NCI-H2196 treated with DMSO at 0.1 percent for 48 hours (cell line): ENCODE results near the gene NPTXR.
"Not testable (repeated sequence)": the region's sequence is repeated elsewhere in the genome, so short reads cannot be mapped to it uniquely, and the experiment has no call there.

Source experiments
- DNase-seq: peaks from one replicate; lab custom pipeline; 2025; ENCODE audit not compliant: unreplicated experiment; lab: John Stamatoyannopoulos, UW

Gene NPTXR

DNA sequence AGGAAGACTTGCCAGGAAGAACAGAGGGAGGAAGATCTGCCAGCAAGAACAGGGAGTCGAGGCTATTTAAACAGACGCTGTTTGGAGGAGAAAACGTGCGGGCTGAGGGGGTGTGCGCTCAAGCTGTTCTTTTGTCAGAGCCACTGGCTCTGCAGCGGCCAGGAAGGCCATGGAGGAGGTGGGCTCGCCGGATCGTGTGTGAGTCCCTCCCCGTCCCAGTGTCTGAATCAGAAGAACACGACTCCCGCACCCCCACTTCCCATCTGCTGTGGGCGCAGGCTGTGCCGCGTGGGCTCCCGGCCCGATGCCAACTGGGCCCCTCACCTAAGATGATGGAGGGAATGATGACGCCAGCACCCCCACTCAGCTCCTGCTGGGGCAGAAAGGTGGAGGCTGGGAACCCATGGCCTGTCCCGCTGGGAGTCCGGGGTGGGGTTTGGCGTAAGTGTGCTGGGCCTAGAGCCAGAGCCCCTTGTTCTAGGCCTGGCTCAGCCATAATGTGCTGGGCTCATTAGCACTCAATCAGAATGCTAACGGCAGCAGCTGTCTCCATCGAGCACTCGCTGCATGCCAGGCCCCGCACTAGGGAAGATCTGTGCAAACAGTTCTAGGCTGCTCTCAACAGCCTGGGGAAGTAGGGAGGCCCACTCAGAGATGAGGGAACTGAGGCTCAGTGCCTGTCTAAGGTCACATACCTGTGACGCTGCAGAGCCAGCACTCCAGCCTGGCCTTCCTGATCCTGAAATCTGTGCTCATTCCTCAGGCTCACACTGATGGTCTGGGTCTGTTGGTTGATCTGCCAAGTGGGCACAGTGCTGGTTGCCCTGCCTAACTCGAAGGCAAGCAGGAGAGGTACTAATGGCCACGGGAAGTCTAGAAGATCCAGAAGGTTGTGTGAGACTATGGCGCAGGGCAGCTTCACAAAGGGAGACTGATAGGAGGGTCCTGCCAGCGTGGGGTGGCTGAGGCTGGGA, 11.5 kb downstream of the NPTXR start:
- no peak for DNase-seq

DNA sequence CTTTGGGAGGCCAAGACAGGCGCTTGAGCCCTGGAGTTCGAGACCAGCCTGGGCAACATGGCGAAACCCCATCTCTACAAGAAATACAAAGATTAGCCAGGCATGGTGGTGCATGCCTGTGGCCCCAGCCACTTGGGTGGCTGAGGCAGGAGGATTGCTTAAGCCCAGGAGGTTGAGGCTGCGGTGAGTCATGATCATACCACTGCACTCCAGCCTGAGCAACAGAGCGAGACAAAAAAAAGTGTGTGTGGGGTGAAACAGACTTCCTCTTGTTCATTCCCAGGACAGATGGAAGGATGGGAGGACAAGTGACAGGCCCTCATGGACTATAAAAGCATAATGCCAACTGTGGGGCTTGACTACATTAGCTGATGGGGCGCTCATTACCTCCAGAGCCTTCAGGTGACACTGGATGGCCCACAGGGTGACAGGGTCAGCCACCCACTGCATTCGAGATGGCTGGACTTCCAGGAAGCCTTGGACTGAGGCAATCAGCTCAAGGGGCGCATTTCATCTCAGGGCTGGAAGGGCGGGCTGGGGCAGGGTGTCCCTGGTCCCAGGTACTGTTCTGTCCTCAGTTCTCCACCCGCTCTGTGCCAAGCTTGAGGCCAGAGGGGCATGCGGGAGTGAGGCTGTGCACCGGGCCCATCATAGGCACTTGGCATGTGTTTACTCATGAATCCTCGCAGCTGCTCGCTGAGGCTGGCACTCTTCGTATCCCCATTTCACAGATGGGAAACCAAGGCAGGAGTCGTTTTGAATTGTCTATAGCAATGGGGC, 12.5 kb downstream of the NPTXR start:
- no peak for DNase-seq

DNA sequence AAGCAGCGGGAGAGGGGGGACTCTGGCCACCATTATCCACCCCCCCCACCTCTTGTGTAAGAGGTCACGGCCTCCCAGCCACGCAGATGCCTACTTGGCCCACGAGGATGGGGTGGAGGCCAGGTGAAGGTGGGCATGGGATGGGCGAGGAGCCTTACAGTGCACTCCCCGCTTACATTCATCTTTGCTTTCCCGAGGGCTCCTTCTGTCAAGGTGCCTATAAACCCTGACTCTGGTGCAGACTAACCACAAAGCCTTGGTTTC, 13.1 kb downstream of the NPTXR start:
- no peak for DNase-seq

DNA sequence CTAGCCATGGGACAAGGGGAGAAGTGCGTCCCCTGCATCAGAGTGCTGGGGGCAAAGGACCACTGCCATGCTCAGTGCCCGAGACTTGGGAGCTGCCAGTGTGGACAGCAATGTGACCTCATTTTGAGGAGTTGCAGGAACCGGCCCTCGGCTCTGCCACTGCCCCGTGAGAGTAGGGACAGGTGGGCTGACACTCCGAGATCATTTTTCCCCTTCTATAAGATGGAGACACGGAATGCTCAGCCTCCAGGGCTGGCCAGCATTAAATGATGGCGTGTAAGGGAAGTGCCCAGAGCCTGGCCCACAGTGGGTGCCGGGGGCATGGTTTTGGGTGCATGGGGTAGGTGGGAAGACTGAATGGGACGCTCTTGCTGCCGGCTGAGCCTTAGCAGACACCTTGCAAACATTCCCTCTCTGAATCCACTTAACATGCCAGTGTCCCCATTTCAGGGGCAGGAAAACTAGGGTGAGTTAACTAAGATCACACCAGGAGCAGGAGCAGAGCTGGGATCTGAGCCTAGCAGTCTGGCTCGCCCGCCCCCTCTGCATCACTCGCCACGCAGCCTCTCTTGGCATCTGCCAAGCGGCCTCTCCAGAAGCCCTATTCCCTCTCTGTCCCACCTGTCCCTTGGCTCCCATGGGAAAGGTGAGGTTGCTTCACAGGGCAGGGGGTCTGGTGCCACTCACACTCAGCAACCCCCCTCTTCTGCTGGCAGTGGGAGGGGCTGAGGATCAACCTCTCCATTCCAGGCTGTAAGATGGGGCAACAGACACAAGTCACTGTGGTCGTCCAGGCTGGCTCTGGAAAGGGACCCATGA, 13.6 kb downstream of the NPTXR start:
- no peak for DNase-seq

DNA sequence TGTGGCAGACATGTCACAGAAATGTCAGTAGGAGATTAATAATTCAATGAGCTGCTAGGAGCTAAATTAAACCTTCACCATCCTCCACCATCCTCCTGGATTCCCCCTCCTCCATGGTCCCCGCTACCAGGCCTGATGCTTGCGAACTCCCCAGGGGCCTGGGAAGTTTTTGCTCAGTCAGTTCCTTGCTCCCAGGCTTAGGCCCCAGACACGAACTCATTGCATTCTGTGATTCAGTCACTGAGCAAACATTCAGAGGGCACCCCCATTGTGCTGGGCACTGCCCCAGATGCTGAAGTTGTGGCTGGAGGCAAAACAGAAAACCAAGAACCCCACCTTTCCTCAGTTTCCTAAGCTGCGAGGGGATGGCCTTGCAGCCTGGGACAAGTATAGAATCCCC, 14.3 kb downstream of the NPTXR start:
- no peak for DNase-seq

DNA sequence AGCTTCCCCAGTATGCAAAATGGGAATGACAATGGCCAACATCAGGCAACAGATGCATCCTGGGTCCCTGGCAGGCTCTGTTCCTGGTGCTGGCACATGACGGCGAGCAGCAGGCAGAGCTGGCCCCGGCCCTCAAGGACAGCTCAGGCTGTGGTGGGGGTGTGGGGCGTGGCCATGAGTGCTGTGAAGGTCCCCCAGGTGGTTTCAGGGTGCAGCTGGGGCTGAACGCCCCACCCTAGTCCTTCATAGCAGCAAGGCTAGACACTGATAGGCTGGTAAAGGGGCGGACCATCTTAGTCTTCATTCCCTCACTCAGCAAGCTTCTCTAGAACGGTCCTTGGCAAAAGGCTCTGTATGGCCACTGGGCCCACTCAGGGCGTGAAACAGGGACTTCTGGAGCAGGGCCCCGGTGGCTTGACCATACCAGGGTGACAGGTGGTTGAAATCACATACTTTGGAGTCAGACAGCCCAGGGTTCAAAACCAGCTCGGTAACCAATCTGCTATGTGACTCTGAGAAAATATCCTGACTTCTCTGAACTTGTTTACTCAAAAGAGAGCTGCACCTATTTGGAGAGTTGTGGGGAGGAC, 15.1 kb downstream of the NPTXR start:
- no peak for DNase-seq

DNA sequence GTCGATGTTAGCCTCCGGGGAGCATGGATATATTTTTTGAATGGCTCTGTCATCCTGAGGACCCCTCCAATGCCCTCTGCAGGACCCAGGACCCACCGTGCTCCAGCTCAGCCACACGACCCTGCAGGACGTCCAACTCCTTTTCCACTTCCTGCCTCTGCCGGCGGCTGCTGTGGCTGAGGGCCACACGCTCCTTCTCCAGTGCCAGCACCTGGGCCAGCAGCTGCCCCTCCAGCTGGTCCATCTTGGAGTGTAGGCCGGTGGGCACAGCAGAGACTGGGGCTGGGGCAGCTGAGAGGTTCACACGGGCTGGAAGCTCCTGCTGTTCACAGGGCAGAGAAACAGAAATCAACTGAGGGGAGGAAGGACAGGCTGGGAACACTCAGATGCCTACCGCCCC, 15.6 kb downstream of the NPTXR start:
- DNase-seq, result no peak

DNA sequence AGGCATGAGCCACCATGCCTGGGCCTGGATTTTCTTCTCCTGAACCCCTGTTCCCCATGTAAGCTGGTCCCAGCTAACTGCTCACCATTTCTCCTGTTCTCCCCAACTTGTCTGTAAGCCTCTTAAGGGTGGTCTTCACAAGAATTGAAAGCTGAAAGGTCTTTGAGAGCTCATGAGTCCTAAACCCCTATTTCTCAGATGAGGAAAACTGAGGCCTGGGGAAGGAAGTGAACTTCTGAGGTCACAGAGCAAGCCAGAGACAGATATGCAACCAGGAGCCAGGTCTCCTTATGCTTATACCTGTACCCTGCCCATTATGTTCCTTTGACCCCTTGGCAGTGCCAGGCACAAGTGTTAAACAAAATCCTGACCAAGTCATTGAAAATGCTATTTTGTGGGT, 16.3 kb downstream of the NPTXR start:
- DNase-seq, result no peak

DNA sequence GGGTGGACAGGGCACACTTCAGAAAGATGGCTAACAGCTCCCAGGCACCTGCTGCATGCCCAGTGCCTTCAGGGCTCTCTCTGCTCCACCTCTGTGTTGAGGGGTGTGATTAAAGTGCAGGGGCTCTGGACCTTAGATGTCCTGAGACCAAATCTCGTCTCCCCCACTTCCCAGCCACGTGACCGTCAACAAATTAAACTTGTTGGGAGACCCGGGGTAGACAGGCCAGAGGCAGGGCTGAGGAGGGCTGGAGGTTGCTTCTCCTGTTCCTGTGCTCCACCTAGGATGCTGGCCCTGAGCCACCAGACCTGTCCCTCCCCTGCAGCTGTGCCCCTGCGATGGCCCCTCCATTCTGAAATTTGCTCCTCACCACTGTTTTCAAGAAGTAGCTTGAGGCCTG, 17.0 kb downstream of the NPTXR start:
- DNase-seq, result no peak

DNA sequence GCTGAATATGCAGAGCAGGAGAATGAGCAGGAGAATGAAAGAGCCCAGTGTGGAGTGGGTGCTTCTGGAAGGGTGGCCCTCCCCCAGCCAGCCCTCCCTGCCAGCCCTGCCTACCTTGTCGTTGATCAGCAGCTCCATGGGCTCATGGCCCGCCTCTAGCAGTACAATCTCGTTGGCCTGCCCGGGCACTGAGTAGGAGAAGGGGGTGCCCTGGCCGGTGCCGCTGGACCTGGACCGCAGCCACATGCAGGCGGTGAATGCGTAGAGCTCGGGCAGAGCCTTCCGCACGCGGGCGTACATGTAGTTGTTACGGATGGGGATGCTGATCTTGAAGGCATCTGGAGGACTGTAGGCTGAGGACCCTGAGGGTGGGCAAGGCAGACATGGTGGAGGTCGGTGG, 17.4 kb downstream of the NPTXR start:
- DNase-seq, result no peak

DNA sequence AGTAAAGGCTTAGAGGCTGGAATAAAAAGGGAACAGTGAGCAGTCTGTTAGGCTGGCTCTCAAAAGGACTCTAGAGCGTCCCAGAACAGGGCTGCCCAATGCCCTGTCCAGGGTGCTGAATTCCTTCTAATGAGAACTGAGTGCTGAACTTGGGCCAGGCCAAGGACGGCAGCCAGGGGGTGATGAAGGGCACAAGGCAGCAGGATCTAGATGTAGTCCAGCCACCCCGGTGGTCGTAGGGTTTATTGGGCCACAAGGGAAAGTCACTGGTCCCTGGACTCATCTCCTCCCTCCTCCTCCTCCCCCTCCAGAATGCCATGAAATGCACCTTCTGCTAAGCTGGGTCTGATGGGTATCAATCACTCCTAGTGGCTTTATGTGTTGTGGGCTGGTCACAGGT, 19.2 kb downstream of the NPTXR start:
- DNase-seq, result no peak

DNA sequence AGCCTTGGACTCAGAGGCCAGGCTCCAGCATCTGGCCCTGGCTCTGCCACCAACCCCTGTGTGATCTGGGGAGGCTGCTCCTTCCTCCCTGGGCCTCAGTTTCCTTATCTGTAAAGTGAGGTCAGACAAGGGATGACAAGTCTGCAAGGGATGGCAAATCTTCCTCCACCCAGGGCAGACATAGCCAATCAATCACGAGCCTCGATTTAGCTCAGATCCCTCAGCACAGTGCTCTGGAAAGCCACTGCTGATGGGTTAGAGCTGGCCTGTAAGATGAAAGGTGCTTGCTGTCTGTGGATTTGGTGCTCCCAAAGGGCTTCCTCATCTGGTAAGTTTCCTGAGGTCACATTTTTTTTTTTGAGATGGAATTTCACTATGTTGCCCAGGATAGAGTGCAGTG, 20.2 kb downstream of the NPTXR start:
- DNase-seq, result no peak

DNA sequence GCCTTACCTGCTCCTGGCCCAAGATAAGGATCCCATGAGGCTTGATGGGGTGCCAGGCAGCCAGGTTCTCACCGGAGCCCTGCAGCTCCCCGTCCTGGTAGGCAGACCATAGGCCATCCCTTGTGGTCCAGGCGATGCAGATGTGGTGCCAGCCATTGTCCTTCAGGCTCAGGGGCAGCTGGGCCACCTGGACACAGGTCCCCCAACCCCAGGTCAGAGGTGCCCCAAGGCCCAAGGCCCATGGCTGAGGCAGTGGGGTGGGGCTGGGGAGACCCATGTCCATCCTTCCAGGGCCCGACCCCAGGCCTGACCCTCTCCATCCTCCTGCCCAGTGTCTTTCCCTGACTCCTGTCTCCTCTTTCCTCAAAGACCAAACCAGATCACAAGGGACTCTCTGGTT, 20.8 kb downstream of the NPTXR start:
- DNase-seq, result no peak

DNA sequence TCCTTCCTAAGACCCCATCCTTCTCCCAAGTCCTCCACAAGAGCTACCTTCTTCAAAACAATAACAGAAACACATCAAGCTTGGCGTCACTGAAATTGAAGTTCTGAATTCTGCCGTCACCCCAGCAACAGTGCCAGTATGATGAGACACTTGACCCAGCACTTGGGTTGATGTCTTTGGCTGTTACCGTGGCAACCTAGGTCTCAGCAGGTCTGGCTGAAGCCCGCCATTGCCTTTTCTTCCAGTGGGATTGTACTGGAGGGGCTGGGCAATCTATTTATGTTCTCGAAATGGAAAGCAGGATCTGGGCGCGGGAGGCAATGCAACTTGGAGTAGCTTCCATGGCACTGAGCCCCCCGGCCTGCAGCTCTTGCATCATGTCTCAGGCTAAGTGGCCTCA, 23.8 kb downstream of the NPTXR start:
- DNase-seq, result no peak

DNA sequence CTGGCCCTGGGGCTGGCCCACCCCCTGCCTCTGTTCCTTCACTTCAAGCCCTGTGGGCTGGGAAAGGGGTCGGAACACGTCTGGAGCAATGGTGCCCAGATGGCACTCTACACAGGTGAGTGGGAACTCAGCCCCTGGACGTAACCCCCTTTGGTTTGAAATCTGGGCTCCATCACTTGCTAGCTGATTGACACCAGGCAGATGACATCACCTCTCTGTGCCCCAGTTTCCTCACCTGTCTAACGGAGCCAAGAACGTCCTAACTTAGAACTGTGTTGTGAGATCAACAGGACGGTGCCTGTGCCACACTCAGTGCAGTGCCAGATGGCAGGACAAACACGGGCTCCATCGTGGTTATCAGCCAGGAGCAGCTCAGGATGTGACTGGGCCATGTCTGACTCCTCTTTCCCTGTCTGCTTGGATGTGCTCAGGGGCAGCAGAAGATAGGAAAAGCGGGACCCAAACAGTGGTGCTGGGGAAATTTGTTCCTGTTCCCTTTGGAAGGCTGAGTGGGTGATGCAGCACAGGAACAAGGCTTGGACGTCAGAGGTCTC, 24.4 kb downstream of the NPTXR start:
- DNase-seq, result no peak

DNA sequence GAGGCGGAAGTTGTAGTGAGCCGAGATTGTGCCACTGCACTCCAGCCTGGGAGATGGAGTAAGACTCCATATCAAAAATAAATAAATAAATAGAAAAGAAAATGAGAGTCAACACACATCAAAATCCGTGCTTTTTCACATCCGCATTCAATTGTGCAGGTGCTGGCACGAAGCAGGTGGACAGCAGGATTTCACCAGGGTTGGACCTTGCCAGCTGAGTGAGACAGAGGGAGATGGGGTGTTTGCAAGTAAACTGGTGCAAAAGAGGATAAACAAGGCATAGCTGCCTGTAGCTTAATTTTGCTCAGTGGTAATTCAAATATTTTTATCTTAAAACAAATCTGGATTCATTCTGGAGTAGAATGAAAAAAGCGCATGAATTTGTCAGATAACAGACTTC, 26.6 kb downstream of the NPTXR start:
- no peak for DNase-seq

DNA sequence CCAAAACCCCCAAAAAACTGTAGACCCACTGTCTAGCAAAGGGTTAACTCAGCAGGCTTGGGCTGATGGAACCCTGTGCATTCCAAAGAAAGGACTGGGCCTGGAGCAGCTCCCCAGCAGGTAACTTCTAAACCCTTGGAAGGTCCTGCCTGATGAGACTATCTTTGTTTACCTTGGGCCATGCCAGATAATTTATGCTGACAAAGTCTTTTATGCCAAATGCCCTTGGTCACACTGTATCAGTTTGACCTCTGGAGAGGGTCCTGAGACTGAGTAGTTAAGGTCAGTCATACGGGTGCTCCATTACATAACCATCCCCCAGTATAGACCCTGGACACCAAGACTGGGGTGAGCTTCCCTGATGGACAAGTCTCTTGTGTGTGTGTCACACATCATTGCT, 28.0 kb downstream of the NPTXR start:
- no peak for DNase-seq

DNA sequence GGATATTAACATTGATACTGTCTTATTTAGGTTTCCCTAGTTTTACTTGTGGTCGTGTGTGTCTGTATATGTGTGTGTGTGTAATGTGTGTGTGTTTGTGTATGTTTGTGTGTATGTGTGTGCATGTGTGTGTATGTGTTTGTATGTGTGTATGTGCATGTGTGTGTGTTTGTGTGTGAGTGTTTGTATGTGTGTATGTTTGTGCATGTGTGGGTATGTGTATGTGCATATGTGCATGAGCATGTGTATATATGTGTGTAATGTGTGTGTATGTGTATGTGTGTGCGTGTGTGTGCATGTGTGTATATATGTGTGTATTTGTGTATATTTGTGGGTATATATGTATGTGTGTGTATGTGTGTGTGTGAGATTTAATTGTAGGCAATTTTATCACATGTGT, 32.6 kb downstream of the NPTXR start:
- no peak for DNase-seq

DNA sequence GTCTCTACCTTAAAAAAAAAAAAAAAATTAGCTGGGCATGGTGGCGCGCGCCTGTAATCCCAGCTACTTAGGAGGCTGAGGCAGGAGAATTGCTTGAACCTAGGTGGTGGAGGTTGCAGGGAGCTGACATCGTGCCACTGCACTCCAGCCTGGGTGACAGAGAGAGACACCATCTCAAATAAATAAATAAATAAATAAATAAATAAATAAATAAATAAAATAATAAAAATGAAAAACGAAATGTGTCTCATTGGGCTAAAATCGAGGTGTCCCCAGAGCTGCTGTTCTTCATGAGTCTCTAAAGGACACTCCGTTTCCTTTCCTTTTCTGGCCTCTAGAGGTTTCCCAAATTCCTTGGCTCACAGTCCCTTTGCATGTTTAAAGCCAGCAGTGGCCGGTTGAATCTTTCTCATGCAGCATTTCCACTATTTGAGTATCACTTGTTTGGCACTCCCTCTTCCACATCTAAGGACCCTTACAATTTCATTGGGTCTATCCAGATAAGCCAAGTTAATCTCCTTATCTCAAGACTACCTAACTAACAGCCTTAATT, 38.7 kb downstream of the NPTXR start:
- DNase-seq, result not testable (repeated sequence)

DNA sequence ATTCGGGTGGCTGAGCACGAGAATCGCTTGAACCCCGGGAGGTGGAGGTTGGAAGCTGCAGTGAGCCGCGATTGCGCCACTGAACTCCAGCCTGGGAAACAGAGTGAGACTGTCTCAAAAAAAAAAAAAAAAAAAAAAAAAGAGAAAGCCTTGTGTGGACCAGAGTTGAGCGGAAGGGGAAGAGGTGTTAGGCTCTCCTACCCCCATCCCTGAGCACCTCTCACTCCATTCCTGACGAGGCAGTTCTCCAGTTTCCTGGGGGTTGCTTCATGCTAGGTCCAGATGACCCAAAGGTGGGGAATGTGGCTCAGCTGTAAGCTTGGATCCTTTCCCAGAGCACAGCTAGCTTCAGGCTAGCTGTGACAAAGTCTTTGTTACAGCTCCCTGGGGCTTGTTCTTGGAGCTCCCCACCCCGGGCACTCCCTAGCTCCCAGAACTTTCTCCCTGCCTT, 41.1 kb downstream of the NPTXR start:
- peak; percentile 23 for DNase-seq
